NCI-H1417 treated with DMSO at 0.1 percent for 48 hours (cell line): Measurements from ENCODE around the gene IL10RB.

Source experiments
- DNase-seq: peaks from one replicate; lab custom pipeline; 2025; lab: John Stamatoyannopoulos, UW

The IL10RB gene

GRCh38 chr21:33267250-33267649, 1.1 kb downstream of the IL10RB start:
- no peak for DNase-seq

DNA sequence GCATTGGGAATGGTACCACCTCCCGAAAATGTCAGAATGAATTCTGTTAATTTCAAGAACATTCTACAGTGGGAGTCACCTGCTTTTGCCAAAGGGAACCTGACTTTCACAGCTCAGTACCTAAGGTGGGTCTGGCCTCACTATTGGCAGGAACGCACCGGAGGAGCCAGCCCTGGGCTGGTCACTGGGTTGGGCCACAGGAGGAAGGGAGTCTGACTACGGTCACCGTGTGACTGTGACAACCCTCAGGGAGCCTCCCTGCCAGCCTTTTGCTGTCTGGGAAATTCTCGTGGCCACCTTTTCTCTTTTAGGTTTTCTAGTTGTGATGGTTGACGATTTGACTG, 2.2 kb downstream of the IL10RB start:
- no peak for DNase-seq

GRCh38 chr21:33268737-33269441, 2.7 kb downstream of the IL10RB start:
- DNase-seq, result peak; percentile 71

- no peak for DNase-seq
Observed at GRCh38 chr21:33270986-33271385, 4.8 kb downstream of the IL10RB start.

DNA sequence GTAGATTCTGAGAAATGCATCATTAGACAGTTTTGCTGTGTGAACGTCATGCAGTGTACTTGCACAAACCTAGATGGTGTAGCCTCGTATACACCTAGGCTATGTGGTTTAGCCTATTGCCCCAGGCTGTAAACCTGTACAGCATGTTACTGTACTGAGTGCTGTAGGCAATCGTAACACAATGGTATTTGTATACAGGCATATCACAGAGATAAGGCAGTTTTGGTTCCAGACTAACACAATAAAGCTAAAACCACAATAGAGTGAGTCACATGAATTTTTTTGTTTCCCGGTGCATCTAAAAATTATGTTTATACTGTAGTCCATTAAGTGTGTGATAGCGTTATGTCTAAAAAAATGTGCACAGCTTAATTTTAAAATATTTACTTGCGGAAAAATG, 6.9 kb downstream of the IL10RB start:
- DNase-seq, result no peak

GRCh38 chr21:33278721-33279120, 12.6 kb downstream of the IL10RB start:
- DNase-seq, result no peak

- DNase-seq, result no peak
Observed at GRCh38 chr21:33279330-33279820, 13.2 kb downstream of the IL10RB start.

- DNase-seq, result no peak
Observed at GRCh38 chr21:33281096-33281652, 15.0 kb downstream of the IL10RB start.

- no peak for DNase-seq
Observed at GRCh38 chr21:33283203-33283602, 17.0 kb downstream of the IL10RB start.

GRCh38 chr21:33286076-33286475, 19.9 kb downstream of the IL10RB start:
- DNase-seq, result no peak

- no peak for DNase-seq
Observed at GRCh38 chr21:33286600-33287456, 20.7 kb downstream of the IL10RB start.

DNA sequence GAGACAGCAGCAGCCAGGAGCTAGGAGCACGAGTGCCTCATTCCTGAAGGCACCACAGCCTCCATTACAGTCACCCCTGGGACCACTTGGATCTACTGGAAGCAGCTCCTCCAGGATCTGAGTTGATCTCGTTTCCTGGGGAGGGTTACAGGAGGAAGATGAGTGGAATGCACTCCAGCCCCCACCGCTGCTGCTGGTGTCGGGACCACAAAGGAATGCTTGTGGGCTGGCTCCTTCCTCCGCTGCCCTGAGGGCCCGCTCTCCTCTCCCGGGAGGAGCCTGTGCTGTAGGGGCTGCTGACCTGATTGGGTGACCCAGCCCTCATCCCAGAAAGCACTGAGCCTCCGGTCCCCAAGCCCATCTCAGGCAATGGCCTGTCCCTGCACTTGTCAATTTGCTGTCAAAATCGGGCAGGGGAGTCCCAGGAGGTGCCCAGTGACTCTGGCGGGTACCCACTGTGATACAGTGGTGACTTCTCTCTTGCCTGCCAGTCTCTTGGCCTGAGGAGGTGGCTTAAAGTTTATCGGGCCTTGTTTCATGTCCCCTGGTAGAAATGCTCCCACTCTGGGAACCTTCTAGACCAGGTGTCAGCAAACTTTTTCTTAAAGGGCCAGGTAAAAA, 23.1 kb downstream of the IL10RB start:
- DNase-seq, result no peak

GRCh38 chr21:33290441-33290840, 24.3 kb downstream of the IL10RB start:
- DNase-seq, result no peak

DNA sequence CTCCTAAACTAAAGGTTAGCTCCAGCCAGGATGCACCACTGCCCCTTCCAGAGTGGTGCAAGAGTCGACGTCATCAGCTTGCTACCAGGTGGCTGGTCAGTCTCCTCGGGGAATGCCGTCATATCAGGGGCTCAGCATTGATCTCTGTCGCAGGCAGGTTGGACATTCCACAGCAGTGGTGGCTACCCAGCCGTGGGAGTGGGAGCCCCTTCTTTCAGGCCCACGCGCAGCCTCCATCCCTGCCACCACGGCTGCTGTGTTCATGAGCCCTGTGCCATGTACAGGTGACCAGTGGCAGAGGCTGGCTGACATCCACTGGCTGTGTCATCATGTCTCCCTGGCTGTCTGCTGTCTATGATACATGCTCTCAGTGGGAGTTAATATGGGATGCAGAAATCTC, 25.5 kb downstream of the IL10RB start:
- DNase-seq, result no peak

DNA sequence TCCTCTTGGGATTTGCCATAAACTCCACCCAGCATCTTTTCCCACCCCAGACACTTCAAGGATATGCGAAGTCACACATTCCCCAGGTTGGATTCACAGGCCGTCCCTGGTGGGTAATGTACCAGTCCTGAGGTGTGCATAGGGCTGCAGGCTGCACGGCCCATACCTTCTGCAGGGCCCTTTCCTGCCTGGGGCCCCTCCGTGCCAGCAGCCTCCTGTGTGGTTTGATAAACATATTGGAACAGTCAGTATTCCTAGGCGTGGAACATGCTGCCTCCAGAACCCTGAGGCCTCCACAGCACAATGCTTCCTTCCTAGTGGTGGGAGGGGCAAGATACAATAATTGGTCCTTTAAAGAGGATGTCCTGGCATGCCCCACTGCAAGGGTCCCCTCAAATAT, 26.6 kb downstream of the IL10RB start:
- no peak for DNase-seq

- no peak for DNase-seq
Observed at GRCh38 chr21:33293136-33293535, 27.0 kb downstream of the IL10RB start.

DNA sequence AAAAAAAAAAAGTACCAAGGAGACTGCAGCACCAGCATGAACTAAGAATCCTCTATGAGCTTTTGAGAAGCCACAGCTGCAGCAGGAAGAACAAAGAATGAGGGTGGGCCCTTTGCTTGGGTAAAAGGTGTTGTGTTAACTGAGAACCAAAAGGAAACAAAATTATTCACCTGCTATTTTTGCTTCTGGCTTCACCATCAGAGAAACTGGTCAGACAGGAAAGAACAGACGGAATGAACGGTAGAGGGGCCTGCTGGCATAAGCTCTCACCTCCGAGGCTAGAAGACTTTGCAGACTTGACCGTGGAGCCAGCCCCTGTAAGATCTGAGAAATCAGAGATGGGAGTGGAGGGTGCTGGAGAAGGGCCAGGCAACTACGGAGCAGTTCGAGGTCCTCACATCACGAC, 27.6 kb downstream of the IL10RB start:
- DNase-seq, result no peak

DNA sequence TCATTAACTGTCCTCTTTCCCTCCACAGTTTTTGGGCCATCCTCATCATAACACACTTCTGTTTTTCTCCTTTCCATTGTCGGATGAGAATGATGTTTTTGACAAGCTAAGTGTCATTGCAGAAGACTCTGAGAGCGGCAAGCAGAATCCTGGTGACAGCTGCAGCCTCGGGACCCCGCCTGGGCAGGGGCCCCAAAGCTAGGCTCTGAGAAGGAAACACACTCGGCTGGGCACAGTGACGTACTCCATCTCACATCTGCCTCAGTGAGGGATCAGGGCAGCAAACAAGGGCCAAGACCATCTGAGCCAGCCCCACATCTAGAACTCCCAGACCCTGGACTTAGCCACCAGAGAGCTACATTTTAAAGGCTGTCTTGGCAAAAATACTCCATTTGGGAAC, 30.0 kb downstream of the IL10RB start:
- no peak for DNase-seq

DNA sequence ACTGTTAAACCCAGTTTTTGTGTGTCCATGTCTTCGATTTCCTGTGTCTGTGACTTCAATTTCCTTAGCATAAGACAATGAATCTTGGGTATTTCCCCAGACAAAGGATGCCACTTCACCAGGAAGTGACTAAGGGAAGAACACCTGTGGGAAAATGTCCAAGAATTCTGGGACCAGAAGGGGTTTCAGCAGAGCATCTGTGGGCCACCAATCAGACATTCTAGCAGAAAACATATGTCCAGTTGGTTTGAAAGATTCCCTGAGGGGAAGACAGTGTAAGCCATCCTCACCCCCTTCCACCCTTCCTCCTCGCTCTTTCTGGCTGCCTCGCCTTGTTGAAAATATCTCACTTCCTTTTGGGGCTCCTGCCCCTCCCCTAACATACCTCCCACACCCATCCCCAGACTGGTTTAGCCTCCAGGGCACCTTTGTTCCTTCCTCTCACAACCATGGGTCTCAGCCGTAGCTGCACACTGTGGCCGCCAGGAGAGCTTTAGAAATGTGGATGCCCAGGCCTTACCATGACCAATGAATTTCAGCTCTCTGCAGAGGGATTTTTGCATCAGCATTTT, 33.1 kb downstream of the IL10RB start:
- no peak for DNase-seq

DNA sequence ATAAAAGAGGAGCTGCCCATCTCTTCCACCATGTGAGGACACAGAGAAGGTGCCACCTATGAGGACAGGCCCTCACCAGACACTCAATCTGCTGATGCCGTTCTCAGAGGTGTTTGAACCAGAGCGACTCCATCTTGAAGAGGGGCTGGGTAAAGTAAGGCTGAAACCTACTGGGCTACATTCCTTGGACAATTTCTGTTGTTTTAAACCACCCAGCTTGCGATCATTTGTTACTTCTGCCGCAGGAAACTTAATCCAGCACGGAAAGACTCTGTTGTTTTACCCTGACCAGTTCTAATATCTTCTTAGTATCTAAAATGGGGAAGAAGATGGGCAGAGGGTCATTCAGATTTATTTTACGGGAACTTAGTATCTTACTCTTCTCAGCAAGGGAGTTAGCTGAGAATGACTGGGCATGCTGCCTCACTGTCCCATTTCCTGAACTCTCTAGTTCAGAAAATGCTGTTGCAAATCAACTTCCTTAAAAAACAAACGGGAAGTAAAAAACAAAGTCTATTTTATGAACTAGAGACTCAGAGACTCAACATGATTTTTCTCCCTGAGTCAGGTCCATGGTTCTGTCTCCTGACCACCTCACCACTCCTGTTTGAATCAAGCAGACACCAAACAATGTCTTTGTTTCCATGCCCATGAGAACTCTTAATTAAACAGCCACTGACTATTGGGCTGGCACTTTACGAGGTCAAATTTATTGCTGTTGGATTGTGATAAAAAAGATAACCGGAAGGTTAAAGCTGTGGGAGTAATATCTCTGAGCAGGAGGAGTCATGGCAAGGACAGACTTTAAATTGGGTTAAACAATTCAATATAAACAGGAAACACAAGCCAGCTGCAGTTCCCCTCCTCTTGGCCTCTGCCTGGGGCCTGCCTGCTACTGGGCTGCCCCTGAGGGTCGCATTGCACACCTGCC, 34.8 kb downstream of the IL10RB start:
- no peak for DNase-seq

- no peak for DNase-seq
Observed at GRCh38 chr21:33301632-33302002, 35.5 kb downstream of the IL10RB start.
